Measurements from ENCODE around the gene CCND1. TPM values are rescaled to one million over a fixed set of nuclear protein-coding genes. Genes with fewer than 3 reads are reported as not detected.

CCND1 gene
- total and polyA plus RNA-seq, 2 of the 8 experiments (the other 6 are each of a cell fraction or from before 2014, with no cell fraction given): 64.5 to 170 TPM

DNA sequence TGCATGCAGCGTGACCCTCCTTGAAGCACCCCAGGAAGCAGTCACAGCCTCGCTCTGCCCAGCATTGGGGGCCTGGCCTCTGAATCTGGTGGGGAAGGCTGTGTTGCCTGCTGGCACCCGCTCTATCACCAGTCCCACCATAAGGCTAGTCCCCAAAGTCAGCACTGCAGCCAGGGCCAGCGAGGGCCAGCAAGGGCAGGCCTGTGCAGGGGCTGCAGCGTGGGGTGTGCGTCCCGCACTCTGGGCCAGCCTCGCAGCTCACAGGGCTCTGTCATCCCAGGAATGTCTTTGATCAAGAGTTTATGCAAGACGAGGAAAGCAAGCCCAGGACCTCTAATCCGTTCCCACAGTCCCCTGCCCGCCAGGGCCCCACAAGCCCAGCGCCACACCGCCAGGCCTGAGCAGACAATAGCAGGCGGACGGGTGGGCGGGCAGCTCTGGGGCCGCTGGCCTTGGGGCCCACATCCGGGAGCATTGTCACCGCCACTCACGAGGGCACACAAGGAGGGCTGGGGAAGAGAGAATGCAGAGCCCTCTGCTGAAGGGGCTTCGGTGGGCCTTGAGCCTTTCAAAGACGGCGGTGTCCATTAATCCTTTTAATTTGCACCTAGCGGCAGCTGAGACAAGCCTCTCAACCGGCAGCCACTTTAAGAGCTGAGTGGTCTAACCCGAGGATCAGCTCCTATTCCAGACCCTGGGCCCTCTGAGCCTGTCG, 17.1 kb downstream of the CCND1 start:
- Histone ChIP-seq H3K23me2 (ENCODE audit: low read depth, low read length) (no peaks in the 10 kb centered on the region), H2BK20ac (ENCODE audit: low read length) (peak overlapping the region; percentile 98; the same call in 1 of the 2 replicates), H3K4me3 (ENCODE audit: extremely low read depth in 1 of 4, insufficient read depth in 2 of 4, low read depth in 3 of 4, low read length in 4 of 4) (no peak overlapping the region; a peak in 1 of 8 replicates), H3K56ac (replicated peaks; ENCODE audit: insufficient read length, low read depth, low read length) (no peak overlapping the region), H4K20me1 (replicated peaks in 1 of 2; ENCODE audit: control insufficient read depth in 1 of 2, insufficient read depth in 2 of 2, low read length in 2 of 2) (no peaks in the 10 kb centered on the region), H4K91ac (replicated peaks; ENCODE audit: insufficient read length, low read length) (peak overlapping the region; percentile 58), H3K27ac (ENCODE audit: low read depth, low read length) (no peak overlapping the region), H4K8ac (ENCODE audit: extremely low read depth, insufficient read depth, low read length) (peak overlapping the region; percentile 45), H3K36me3 (ENCODE audit: control insufficient read depth in 2 of 4, insufficient read depth in 4 of 4, low read length in 3 of 4) (peaks cover 0 to 13% (median 8%) of the 10 kb centered on the region in 4 experiments; a peak in 4 of 8 replicates), H3K18ac (ENCODE audit: extremely low read depth, low read length) (peak overlapping the region; percentile 75), H2AK5ac (ENCODE audit: low read depth, low read length) (peak overlapping the region; percentile 25; the same call in 1 of the 2 replicates), H3K4ac (replicated peaks; ENCODE audit: insufficient read length, low read depth, low read length) (peak overlapping the region; percentile 57), H3K79me2 (ENCODE audit: control insufficient read depth in 1 of 2, insufficient read depth in 2 of 2, low read length in 2 of 2) (no peaks in the 10 kb centered on the region), H2BK120ac (replicated peaks; ENCODE audit: low read depth, low read length) (peak overlapping the region; percentile 84), H3K9ac (replicated peaks in 1 of 4; ENCODE audit: extremely low read depth in 1 of 4, low read depth in 3 of 4, low read length in 3 of 4) (no peak overlapping the region; a peak in 2 of 7 replicates), H2BK5ac (ENCODE audit: low read depth, low read length) (peak overlapping the region; percentile 69; the same call in 1 of the 2 replicates), H3K4me2 (ENCODE audit: insufficient read depth in 1 of 2, low read depth in 2 of 2, low read length in 2 of 2) (peak overlapping the region in 1 of 2 experiments; percentile 16; a peak in 1 of 4 replicates), H4K5ac (ENCODE audit: insufficient read length, low read depth, low read length) (peak overlapping the region; percentile 5), H3K27me3 (replicated peaks in 1 of 4; ENCODE audit: control insufficient read depth in 3 of 4, extremely low read depth in 1 of 4, insufficient read depth in 3 of 4, low read length in 3 of 4) (no peaks in the 10 kb centered on the region; a peak in 1 of 7 replicates), H3K14ac (ENCODE audit: insufficient read length) (no peak overlapping the region), H2BK15ac (ENCODE audit: low read length) (peak overlapping the region; percentile 83; the same call in 1 of the 2 replicates), H2BK12ac (ENCODE audit: low read depth, low read length) (peak overlapping the region; percentile 94), H3K79me1 (ENCODE audit: low read depth, low read length) (no peaks in the 10 kb centered on the region), H3K23ac (ENCODE audit: insufficient read length) (no peak overlapping the region), H3K9me3 (ENCODE audit: insufficient read depth in 2 of 2, low read depth in 1 of 2, low read length in 1 of 2) (no peaks in the 10 kb centered on the region), H2AFZ (ENCODE audit: low read length) (peak overlapping the region; percentile 54), H3K4me1 (replicated peaks in 1 of 4; ENCODE audit: control insufficient read depth in 3 of 4, insufficient read depth in 4 of 4, low read length in 3 of 4) (peaks cover 5 to 18% (median 13%) of the 10 kb centered on the region in 4 experiments)
- WGBS, 2 experiments (ENCODE audit: extremely low coverage in 1 of 2, insufficient coverage in 1 of 2, insufficient read length in 1 of 2, insufficient replicate concordance in 2 of 2, low coverage in 1 of 2, low lambda C conversion rate in 2 of 2, missing lambda C conversion rate in 1 of 2): 41% methylated on average over 26 of the region's 27 CpGs; no CpG with 5 or more reads in 1 of the 2 experiments
- peak in 1 of 2 experiments; percentile 69 for DNase-seq (ENCODE audit: low read depth in 1 of 2, low spot score in 2 of 2)
- POLR2A ChIA-PET (ENCODE audit: partially characterized antibody): interaction anchor here (1.0 to 10.9 kb wide), 9 partner anchors 8 to 544 kb away, joined by 3 to 197 read pairs (median 4); partner anchors contain the start of genes CCND1 and FGF19
- FAIRE-seq: peak; percentile 50
- CTCF ChIA-PET (ENCODE audit: partially characterized antibody): interaction anchor here (0.6 to 8.4 kb wide), 12 partner anchors 12 to 815 kb away, joined by 3 to 81 read pairs (median 4); partner anchors contain the start of gene LTO1
- no peak for TF ChIP-seq JUN (IDR thresholded peaks at IDR 0.05; ENCODE audit: low read depth, low read length)
- TF ChIP-seq POLR2A (IDR thresholded peaks at IDR 0.05; ENCODE audit: control extremely low read depth in 1 of 2, low read depth in 2 of 2, low read length in 2 of 2): no peak
- TF ChIP-seq, protein P1, sequence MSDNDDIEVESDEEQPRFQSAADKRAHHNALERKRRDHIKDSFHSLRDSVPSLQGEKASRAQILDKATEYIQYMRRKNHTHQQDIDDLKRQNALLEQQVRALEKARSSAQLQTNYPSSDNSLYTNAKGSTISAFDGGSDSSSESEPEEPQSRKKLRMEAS (IDR thresholded peaks at IDR 0.05): peak; percentile 61
- no peak for TF ChIP-seq YY1 (IDR thresholded peaks at IDR 0.05; ENCODE audit: low read depth, low read length)
- no peak for TF ChIP-seq EGR1 (IDR thresholded peaks at IDR 0.05; ENCODE audit: borderline replicate concordance, low read depth, low read length)
- TF ChIP-seq CTBP2 (IDR thresholded peaks at IDR 0.05; ENCODE audit: borderline replicate concordance, insufficient read depth, insufficient read length, low read length): no peak
- TF ChIP-seq RFX5 (IDR thresholded peaks at IDR 0.05; ENCODE audit: borderline replicate concordance, low read depth, low read length): no peak
- TF ChIP-seq SP1 (IDR thresholded peaks at IDR 0.05; ENCODE audit: low read depth, low read length): peak; percentile 20; the same call in 1 of the 2 replicates
- TF ChIP-seq, protein P2, sequence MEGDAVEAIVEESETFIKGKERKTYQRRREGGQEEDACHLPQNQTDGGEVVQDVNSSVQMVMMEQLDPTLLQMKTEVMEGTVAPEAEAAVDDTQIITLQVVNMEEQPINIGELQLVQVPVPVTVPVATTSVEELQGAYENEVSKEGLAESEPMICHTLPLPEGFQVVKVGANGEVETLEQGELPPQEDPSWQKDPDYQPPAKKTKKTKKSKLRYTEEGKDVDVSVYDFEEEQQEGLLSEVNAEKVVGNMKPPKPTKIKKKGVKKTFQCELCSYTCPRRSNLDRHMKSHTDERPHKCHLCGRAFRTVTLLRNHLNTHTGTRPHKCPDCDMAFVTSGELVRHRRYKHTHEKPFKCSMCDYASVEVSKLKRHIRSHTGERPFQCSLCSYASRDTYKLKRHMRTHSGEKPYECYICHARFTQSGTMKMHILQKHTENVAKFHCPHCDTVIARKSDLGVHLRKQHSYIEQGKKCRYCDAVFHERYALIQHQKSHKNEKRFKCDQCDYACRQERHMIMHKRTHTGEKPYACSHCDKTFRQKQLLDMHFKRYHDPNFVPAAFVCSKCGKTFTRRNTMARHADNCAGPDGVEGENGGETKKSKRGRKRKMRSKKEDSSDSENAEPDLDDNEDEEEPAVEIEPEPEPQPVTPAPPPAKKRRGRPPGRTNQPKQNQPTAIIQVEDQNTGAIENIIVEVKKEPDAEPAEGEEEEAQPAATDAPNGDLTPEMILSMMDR (IDR thresholded peaks at IDR 0.05; ENCODE audit: control extremely low read depth in 1 of 3, insufficient read depth in 1 of 3, low read depth in 1 of 3, low read length in 3 of 3): no peak

All from H1 (cell line).